ENCODE data around the gene MYRF.

- TF ChIP-seq CTCF (IDR thresholded peaks at IDR 0.05 in 2 of 3, conservative IDR thresholded peaks at IDR 0.05 in 1 of 3; ENCODE audit: insufficient read depth in 2 of 3, low read depth in 1 of 3, low read length in 3 of 3) (no peak), RBM25 (IDR thresholded peaks at IDR 0.05; ENCODE audit: low read depth, low read length, severe bottlenecking) (no peak)
These were observed 20.9 kb downstream of the MYRF start for GRCh38 chr11:61773356-61773755.

Measured in K562 (cell line).